SK-N-SH treated with all-trans-retinoic acid at 6 μM for 48 hours (cell line): ENCODE data around the gene CDH22.

ENCODE experiments used
- CSRNP3 ChIP-seq: fragments of 250-450 bp; sonication (Bioruptor Pico); IDR thresholded peaks from 2 replicates; pipeline ENCODE4 v1.5.1; 2021; ENCODE audit warnings: mild to moderate bottlenecking, moderate library complexity
- GLIS3 ChIP-seq: fragments of 250-450 bp; sonication (Bioruptor Pico); IDR thresholded peaks from 2 replicates; pipeline ENCODE4 v1.5.0; 2020; ENCODE audit warnings: mild to moderate bottlenecking, moderate library complexity
- ISL1 ChIP-seq: fragments of 250-450 bp; sonication (Bioruptor Pico); IDR thresholded peaks from 2 replicates; pipeline ENCODE4 v2.1.2; 2022; ENCODE audit warnings: mild to moderate bottlenecking, moderate library complexity
- PATZ1 ChIP-seq: fragments of 250-450 bp; sonication (Bioruptor Pico); IDR thresholded peaks from 2 replicates; pipeline ENCODE4 v1.8.0; 2020; ENCODE audit warnings: mild to moderate bottlenecking, moderate library complexity, borderline replicate concordance
- POU6F1 ChIP-seq: fragments of 250-450 bp; sonication (Bioruptor Pico); IDR thresholded peaks from 2 replicates; pipeline ENCODE4 v1.8.0; 2021; ENCODE audit warnings: low read depth, mild to moderate bottlenecking, moderate library complexity, borderline replicate concordance
- RARB ChIP-seq: fragments of 250-450 bp; sonication (Bioruptor Pico); IDR thresholded peaks from 2 replicates; pipeline ENCODE4 v1.8.0; 2021; ENCODE audit warnings: mild to moderate bottlenecking, moderate library complexity
- TOX ChIP-seq: fragments of 250-450 bp; sonication (Bioruptor Pico); IDR thresholded peaks from 2 replicates; pipeline ENCODE4 v1.8.0; 2021; ENCODE audit warnings: mild to moderate bottlenecking, moderate library complexity, borderline replicate concordance
- ZC3H10 ChIP-seq: fragments of 250-450 bp; sonication (Bioruptor Pico); IDR thresholded peaks from 2 replicates; pipeline ENCODE4 v1.5.1; 2021; ENCODE audit warnings: mild to moderate bottlenecking, moderate library complexity
- ZFP3 ChIP-seq: fragments of 250-450 bp; sonication (Bioruptor Pico); IDR thresholded peaks from 2 replicates; pipeline ENCODE4 v1.5.0; 2020; ENCODE audit warnings: mild to moderate bottlenecking, moderate library complexity

- TF ChIP-seq PATZ1 (CRISPR knock-in tag) = no peak
- no peak for TF ChIP-seq ZC3H10
- TF ChIP-seq RARB = no peak
- no peak for TF ChIP-seq GLIS3 (CRISPR knock-in tag)
- TF ChIP-seq ISL1 = no peak
- no peak for TF ChIP-seq ZFP3
- TF ChIP-seq POU6F1 = no peak
- no peak for TF ChIP-seq TOX (CRISPR knock-in tag)
- no peak for TF ChIP-seq CSRNP3
These were observed 119.3 kb downstream of the CDH22 start for GRCh38 chr20:46188866-46189541.
